HG03575 (cell line): ENCODE measurements around the gene FAM76A.

Experiments used
- ATAC-seq: cut with Tn5 transposase; IDR thresholded peaks from one replicate; pipeline ENCODE4 v1.9.1; 2021; ENCODE audit not compliant: unreplicated experiment, insufficient number of reproducible peaks, low FRiP score; ENCODE audit errors: extremely low read depth

The FAM76A gene

GRCh38 chr1:27719286-27720251 lies 6.2 kb upstream of the FAM76A start:
- ATAC-seq = no peak

- ATAC-seq = no peak
Observed at GRCh38 chr1:27724961-27725373, 794 bp upstream of the FAM76A start.

- no peak for ATAC-seq
Observed at GRCh38 chr1:27726173-27727044, 648 bp downstream of the FAM76A start.

- ATAC-seq = no peak
Observed at GRCh38 chr1:27727126-27727525, 1.4 kb downstream of the FAM76A start.

GRCh38 chr1:27736252-27736651 lies 10.5 kb downstream of the FAM76A start:
- ATAC-seq = no peak

GRCh38 chr1:27741121-27741520 lies 15.4 kb downstream of the FAM76A start:
- ATAC-seq = no peak

- ATAC-seq = no peak
Observed at GRCh38 chr1:27744556-27744955, 18.8 kb downstream of the FAM76A start.

- ATAC-seq = no peak
Observed at GRCh38 chr1:27745466-27745865, 19.7 kb downstream of the FAM76A start.

- no peak for ATAC-seq
Observed at GRCh38 chr1:27752360-27752759, 26.6 kb downstream of the FAM76A start.

- ATAC-seq = no peak
Observed at GRCh38 chr1:27755286-27755685, 29.5 kb downstream of the FAM76A start.

- no peak for ATAC-seq
Observed at GRCh38 chr1:27755865-27756264, 30.1 kb downstream of the FAM76A start.

GRCh38 chr1:27759236-27759635 lies 33.5 kb downstream of the FAM76A start:
- ATAC-seq = no peak

- no peak for ATAC-seq
Observed at GRCh38 chr1:27760426-27760825, 34.7 kb downstream of the FAM76A start.

GRCh38 chr1:27762033-27762432 lies 36.3 kb downstream of the FAM76A start:
- no peak for ATAC-seq

GRCh38 chr1:27763358-27763757 lies 37.6 kb downstream of the FAM76A start:
- no peak for ATAC-seq

GRCh38 chr1:27770293-27770830 lies 44.6 kb downstream of the FAM76A start:
- no peak for ATAC-seq

GRCh38 chr1:27772036-27772931 lies 46.5 kb downstream of the FAM76A start:
- no peak for ATAC-seq

GRCh38 chr1:27772932-27773825 lies 47.4 kb downstream of the FAM76A start, which contains the start of gene STX12:
Gene STX12, plus strand, starts transcription at chr1:27773219. Its CDS starts 89 bp downstream, at chr1:27773308.
- peak; percentile 76 for ATAC-seq
